GM21737 (cell line): ENCODE data around the gene SPDEF.

Experiments used
- ATAC-seq: cut with Tn5 transposase; IDR thresholded peaks from one replicate; pipeline ENCODE4 v1.9.1; 2021; ENCODE audit warnings: mild to moderate bottlenecking, moderate library complexity; ENCODE audit not compliant: unreplicated experiment

SPDEF gene

DNA sequence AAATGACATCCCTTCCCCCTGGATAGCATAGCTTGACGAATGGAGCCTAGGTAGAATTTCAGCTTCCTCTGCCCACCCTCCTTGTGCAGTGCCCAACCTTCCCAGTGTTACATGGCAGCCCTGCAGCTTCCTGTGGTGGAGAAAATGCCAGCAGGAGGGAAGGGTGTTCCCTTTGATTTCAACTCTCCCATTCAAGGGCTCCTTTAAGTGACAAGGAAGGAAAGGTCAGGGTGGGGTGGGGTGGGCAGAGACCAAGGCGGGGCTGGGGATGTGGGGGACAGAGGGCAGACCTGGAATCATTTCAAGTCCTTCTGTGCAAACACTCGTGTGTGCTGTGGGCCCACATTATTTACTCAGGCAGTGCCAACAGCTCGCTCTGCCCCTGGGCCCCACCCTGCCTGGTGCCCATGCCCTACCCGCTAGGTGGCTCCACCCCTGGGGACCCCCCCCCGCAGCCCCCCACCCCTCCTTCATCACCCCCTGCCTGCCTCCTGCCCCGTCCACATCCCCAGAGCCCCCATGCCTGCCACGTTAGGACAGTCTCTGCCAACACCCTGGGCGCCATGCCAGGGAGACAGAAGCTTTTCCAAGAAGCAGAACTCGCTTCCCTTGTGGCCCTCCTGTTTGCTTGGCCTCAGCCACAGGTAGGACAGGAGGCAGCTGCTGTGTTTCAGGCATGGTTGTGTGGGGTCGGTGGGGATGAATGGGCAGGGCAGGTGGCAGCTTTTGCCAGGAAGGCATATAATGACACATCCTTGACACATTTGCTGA lies 9.4 kb downstream of the SPDEF start:
- no peak for ATAC-seq

GRCh38 chr6:34544776-34545471 lies 11.2 kb downstream of the SPDEF start:
- no peak for ATAC-seq

- no peak for ATAC-seq
Measured at GRCh38 chr6:34544052-34544604, 12.0 kb downstream of the SPDEF start.

- ATAC-seq = no peak
Measured at GRCh38 chr6:34543421-34543820, 12.7 kb downstream of the SPDEF start.

DNA sequence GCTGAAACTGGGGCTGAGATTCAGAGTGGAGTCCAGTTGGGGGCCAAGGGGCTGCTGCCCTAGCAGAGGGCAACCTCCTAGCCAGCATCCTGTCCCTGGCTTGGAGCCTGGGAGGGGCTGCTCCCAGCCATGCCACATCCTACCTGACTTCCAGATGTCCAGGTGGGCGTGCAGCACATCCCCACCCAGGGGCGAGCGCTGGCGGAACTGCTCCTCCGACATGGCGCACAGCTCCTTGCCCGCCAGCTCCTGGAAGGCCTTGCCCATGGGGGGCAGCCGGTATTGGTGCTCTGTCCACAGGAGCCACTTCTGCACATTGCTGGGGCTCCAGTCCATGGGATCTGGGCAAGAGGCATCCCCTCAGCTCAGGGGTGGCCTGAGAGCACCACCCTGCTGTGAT lies 15.3 kb downstream of the SPDEF start:
- ATAC-seq = no peak

DNA sequence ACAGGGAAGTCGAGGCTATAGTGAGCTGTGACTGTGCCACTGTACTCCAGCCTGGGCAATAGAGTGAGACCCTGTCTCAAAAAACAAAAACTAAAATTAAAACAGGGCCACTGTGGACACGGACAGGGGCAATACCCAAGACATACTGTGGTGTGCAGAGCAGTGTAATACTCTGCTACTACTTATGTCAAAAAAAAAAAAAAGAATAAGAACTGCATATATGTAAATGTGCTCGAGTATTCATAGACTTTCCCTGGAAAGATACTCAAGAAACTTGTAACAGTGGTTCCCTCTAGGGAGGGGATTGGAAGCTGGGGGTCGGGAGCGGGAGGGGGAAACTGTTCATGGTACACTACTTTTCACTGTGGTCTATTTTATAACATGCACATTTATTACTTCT lies 15.9 kb downstream of the SPDEF start:
- no peak for ATAC-seq

GRCh38 chr6:34539181-34539580 lies 16.9 kb downstream of the SPDEF start:
- no peak for ATAC-seq

GRCh38 chr6:34538581-34538980 lies 17.5 kb downstream of the SPDEF start:
- ATAC-seq = no peak

- no peak for ATAC-seq
Measured at GRCh38 chr6:34537922-34538550, 18.1 kb downstream of the SPDEF start.

DNA sequence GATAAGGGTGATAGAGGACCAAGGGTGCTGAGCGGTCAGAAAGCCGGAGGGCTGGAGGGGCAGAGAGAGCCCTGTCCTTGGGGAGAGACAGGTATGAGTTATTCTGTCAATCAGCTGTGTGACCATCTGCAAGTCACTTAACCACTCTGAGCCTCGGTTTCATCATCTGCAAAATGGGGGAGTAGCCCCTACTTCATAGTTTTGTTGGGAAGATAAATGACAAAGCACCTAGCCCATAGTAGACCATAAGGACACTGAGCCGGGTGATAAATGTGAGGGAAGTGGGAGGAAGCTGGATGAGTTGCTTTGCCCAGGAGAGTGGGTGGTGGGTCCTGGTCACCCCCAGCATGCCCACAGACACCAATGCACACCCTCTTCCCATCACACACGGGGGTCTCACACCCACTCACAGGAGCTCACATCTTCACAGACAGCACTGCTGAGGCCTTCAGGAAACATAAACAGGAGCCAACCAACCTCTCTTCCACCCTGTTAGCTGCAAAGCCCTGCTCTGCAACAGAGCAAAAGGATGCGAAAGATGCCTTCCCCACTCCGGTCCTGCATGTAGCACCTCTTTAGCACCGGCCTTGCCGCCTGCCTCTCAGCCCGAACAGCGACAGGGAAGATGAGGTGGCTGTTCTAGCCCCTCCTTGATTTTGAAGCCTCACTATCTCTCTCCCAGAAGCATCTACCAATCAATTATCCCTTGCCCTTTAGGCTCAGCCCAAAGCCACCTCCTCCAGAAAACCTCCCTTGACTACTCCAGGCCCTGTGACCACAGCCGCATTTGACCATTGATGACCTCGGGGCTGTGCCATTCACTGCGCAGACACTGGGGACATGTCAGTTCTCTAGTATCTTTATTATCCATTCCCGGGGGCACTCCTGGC lies 18.9 kb downstream of the SPDEF start:
- ATAC-seq = no peak

- ATAC-seq = no peak
Measured at GRCh38 chr6:34536251-34536958, 19.7 kb downstream of the SPDEF start.

DNA sequence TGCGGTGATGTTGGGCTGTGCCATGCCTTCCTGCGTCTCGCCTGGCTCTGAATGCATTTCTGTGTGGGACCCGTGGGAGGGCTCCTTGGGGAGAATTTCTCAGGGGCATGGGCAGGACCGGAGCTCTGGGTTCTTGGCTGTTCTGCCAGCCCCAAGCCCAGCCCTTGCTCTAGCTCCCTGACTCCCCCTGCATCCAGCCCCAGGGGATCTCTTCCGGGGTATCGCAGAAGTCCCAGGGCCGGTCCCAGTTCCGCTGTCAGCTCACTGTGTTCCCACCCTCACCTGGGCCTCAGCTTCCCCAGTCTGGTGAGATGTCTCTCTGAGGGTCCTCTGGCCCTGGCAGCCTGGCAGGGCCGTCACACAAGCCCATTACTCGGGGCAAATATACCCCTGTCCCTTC lies 20.5 kb downstream of the SPDEF start:
- ATAC-seq = no peak

- no peak for ATAC-seq
Measured at GRCh38 chr6:34535199-34535598, 20.9 kb downstream of the SPDEF start.

GRCh38 chr6:34534656-34535055 lies 21.5 kb downstream of the SPDEF start:
- ATAC-seq = no peak

GRCh38 chr6:34534146-34534545 lies 22.0 kb downstream of the SPDEF start:
- ATAC-seq = no peak

DNA sequence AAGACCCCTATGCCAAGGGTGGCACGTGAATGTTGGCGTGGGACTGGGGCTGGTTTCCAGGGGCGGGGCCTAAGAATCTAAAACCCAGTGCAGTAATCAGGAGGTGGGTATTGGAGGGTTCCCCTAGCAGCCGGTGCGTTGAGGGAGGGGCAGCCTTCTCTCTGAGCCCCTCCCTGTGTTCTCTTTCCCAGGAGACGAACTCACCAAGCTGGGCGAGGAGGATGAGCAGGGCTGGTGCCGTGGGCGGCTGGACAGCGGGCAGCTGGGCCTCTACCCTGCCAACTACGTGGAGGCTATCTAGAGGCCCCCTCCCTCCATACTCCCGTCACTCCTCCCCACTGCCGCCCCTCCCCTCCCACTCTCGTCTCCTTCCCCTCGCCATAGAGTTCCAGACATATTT lies 23.9 kb downstream of the SPDEF start:
- no peak for ATAC-seq

- ATAC-seq = no peak
Measured at GRCh38 chr6:34531580-34532201, 24.4 kb downstream of the SPDEF start.

DNA sequence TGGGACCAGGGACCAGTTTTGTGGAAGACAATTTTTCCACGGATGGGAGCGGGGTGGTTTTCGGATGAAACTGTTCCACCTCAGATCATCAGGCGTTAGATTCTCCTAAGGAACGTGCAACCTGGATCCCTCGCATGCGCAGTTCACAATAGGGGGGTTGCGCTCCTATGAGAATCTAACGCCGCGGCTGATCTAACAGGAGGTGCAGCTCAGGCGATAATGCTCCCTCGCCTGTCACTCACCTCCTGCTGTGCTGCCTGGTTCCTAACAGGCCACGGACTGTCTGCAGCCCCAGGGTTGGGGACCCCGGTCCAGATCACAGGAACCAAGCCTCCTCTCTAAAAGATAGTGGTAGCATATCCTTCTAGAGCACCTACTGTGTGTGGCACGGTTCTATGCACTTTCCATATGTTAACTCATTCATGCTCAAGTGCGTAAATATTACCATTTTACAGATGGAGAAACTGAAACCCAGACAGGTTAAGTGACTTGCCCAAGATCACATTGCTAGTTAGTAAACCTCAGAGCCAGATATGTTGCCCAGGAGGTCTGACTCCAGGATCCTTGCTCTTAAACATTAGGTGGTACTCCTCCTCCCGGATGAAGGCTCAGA lies 25.3 kb downstream of the SPDEF start:
- ATAC-seq = no peak

- ATAC-seq = no peak
Measured at GRCh38 chr6:34529665-34530327, 26.3 kb downstream of the SPDEF start.
